ENCODE results near the gene HPD. TPM values are rescaled to one million over a fixed set of nuclear protein-coding genes. Genes with fewer than 3 reads are reported as not detected.

Gene HPD
- total RNA-seq, 2 donors from 2014 or later: 1.2 to 6.8 TPM

DNA sequence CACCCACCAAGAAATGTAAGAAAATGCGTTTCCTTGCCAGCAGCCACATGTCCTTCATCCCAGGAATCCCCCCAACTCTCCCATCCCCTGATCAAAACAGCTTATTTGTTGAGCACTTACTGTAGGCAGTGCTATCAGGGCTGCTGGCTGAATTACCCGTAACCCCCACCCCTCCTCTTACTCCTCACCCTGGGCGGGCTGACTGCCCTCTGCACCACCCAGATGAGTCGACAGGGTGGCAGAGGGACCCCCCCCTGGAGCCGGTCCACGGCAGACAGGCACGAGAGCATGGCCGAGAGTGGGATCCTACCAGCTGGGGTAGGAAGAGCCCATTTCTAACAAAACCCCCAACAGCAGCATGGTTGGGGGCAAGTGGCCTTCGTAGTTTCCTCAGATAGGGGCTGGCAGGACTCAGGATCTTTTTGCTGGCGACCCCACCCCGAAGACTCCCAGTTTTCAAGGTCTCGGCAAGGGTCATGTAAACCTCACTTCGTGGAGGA, 64.1 kb downstream of the HPD start:
- TF ChIP-seq CTCF (IDR thresholded peaks at IDR 0.05): no peak
- peaks cover 3% of the 10 kb centered on the region for H3K36me3 ChIP-seq
- H3K9me3 ChIP-seq: no peaks in the 10 kb centered on the region
- DNase-seq (ENCODE audit: low spot score) (no peak), ATAC-seq (ENCODE audit: insufficient number of reproducible peaks, low FRiP score, low read depth) (no peak)
- H3K4me3 ChIP-seq: peak overlapping the region; percentile 77
- H3K27ac ChIP-seq: peak overlapping the region; percentile 57 to 97
- peaks cover 39 to 60% of the 10 kb centered on the region in 2 donors for H3K4me1 ChIP-seq (ENCODE audit: control insufficient read depth in 1 of 2, low read depth in 2 of 2)
- H3K27me3 ChIP-seq (replicated peaks; ENCODE audit: insufficient read depth): no peaks in the 10 kb centered on the region

- H3K4me1 ChIP-seq (ENCODE audit: control insufficient read depth in 1 of 2, low read depth in 2 of 2): peaks cover 38 to 56% of the 10 kb centered on the region in 2 donors
These were observed 64.7 kb downstream of the HPD start for GRCh38 chr12:121793838-121794533.

GRCh38 chr12:121793440-121793837, 65.2 kb downstream of the HPD start, which contains the start of gene RHOF:
Gene RHOF, minus strand, starts transcription at chr12:121793688. Its CDS starts 55 bp downstream, at chr12:121793633.
- peak within 1 kb of the TSS; percentile 77 for H3K4me3 ChIP-seq
- H3K36me3 ChIP-seq: peaks cover 3% of the 10 kb centered on the region
- peaks cover 33 to 51% of the 10 kb centered on the region in 2 donors for H3K4me1 ChIP-seq (ENCODE audit: control insufficient read depth in 1 of 2, low read depth in 2 of 2)
- no peak for TF ChIP-seq CTCF (IDR thresholded peaks at IDR 0.05)
- no peak for DNase-seq (ENCODE audit: low spot score)
- no peak for ATAC-seq (ENCODE audit: insufficient number of reproducible peaks, low FRiP score, low read depth)
- H3K27ac ChIP-seq: peak within 1 kb of the TSS; percentile 57 to 97
- H3K27me3 ChIP-seq (replicated peaks; ENCODE audit: insufficient read depth): no peaks in the 10 kb centered on the region
- H3K9me3 ChIP-seq: no peaks in the 10 kb centered on the region

More at GRCh38 chr12:121793838-121794533, 64.7 kb downstream of the HPD start:
- Histone ChIP-seq H3K9me3 (no peaks in the 10 kb centered on the region), H3K36me3 (peaks cover 3% of the 10 kb centered on the region), H3K4me3 (peak overlapping the region; percentile 77), H3K27me3 (replicated peaks; ENCODE audit: insufficient read depth) (no peaks in the 10 kb centered on the region), H3K27ac (peak overlapping the region; percentile 57 to 97)
- TF ChIP-seq CTCF (IDR thresholded peaks at IDR 0.05): peak; percentile 98
- DNase-seq (ENCODE audit: low spot score) (no peak), ATAC-seq (ENCODE audit: insufficient number of reproducible peaks, low FRiP score, low read depth) (peak; percentile 49)

- H3K4me1 ChIP-seq (ENCODE audit: control insufficient read depth in 1 of 2, low read depth in 2 of 2): peaks cover 27 to 45% of the 10 kb centered on the region in 2 donors
- no peak for ATAC-seq (ENCODE audit: insufficient number of reproducible peaks, low FRiP score, low read depth)
- H3K9me3 ChIP-seq: no peaks in the 10 kb centered on the region
- DNase-seq (ENCODE audit: low spot score): no peak
- peak overlapping the region; percentile 77 for H3K4me3 ChIP-seq
- no peaks in the 10 kb centered on the region for H3K27me3 ChIP-seq (replicated peaks; ENCODE audit: insufficient read depth)
- peaks cover 3% of the 10 kb centered on the region for H3K36me3 ChIP-seq
- no peak for TF ChIP-seq CTCF (IDR thresholded peaks at IDR 0.05)
- peak overlapping the region in 1 of 2 donors; percentile 10 for H3K27ac ChIP-seq
These were observed 65.8 kb downstream of the HPD start for GRCh38 chr12:121792607-121793439.
